MCF 10A (cell line): ENCODE results near the gene G0S2. TPM values are rescaled to one million over a fixed set of nuclear protein-coding genes. Genes with fewer than 3 reads are reported as not detected.

Experiments used
- BruUV-seq: library from RNA; stranded (reverse); fragments of 400-500 nt; replicated peaks from 2 replicates; lab custom pipeline; 2021; lab: Mats Ljungman, UMichigan
- CTCF ChIA-PET: fragments of 300-600 bp; sonication (Branson Sonifier 250); formaldehyde crosslinking; extraction: SDS; loops from one replicate; lab custom pipeline; 2021; ENCODE audit warnings: antibody characterized with exemption, inconsistent platforms; lab: Yijun Ruan, JAX
- POLR2A ChIA-PET: fragments of 300-600, 350-650 bp; sonication (Branson Sonifier 250); formaldehyde crosslinking; extraction: SDS; loops from one replicate; lab custom pipeline; 2020; ENCODE audit warnings: antibody characterized with exemption, inconsistent platforms; lab: Yijun Ruan, JAX
- DNase-seq: peaks from one replicate; pipeline ENCODE4 v3.0.0-alpha.2; 2018; ENCODE audit not compliant: unreplicated experiment
- H3K27ac Mint-ChIP-seq: one replicate; pipeline ENCODE4 v1.8.0; 2022; ENCODE audit warnings: mild to moderate bottlenecking, low read depth, mixed read lengths; ENCODE audit not compliant: unreplicated experiment
- H3K27me3 Mint-ChIP-seq: one replicate; pipeline ENCODE4 v1.8.0; 2022; ENCODE audit warnings: mixed read lengths; ENCODE audit not compliant: insufficient read depth, unreplicated experiment
- H3K36me3 Mint-ChIP-seq: one replicate; pipeline ENCODE4 v1.8.0; 2022; ENCODE audit warnings: mild to moderate bottlenecking, moderate library complexity, mixed read lengths; ENCODE audit not compliant: insufficient read depth, unreplicated experiment
- H3K4me1 Mint-ChIP-seq: one replicate; pipeline ENCODE4 v1.8.0; 2022; ENCODE audit warnings: mixed read lengths; ENCODE audit not compliant: insufficient read depth, unreplicated experiment
- H3K4me3 Mint-ChIP-seq: one replicate; pipeline ENCODE4 v1.8.0; 2022; ENCODE audit warnings: mild to moderate bottlenecking, moderate library complexity, mixed read lengths; ENCODE audit not compliant: unreplicated experiment
- H3K9me3 Mint-ChIP-seq: one replicate; pipeline ENCODE4 v1.8.0; 2022; ENCODE audit warnings: mixed read lengths; ENCODE audit not compliant: unreplicated experiment
- CTCF ChIP-seq: fragments of 200-600 bp; IDR thresholded peaks from one replicate; pipeline ENCODE4 v1.8.0; 2022; ENCODE audit warnings: antibody characterized with exemption, mild to moderate bottlenecking; ENCODE audit not compliant: unreplicated experiment
- intact Hi-C: fragments of 100-400 bp; cut with micrococcal nuclease; formaldehyde crosslinking; loops from 2 replicates; pipeline ENCODE4 v1.14.1; 2022
- total RNA-seq: library from RNA; stranded (reverse); gene quantifications from 2 replicates; pipeline ENCODE4 v1.2.3, GENCODE V29; 2022

G0S2 gene
- total RNA-seq, 1 experiment from 2014 or later: not detected

DNA sequence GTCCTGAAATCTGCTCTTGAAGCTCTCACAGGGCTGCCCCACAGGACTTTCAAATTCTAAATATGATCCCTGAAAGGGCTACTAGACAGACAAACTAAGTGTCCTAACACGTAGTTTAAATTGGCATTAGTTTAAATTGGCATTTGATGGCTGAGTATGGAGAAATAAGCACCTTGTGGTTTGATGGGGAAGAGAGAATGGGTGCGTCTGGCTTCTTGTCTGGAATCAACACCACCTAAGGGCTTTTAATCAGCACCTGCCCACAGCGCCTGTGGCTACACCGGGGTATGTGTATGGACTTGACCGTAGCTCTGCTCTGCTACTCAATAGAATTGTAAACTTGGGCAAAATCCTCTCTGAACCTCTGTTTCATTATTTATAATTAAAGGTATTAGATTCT is 17.3 kb upstream of the G0S2 start:
- Mint-ChIP-seq H3K4me3 (peak overlapping the region; percentile 41), H3K27ac (peak overlapping the region; percentile 99), H3K36me3 (peaks cover 6% of the 10 kb centered on the region), H3K4me1 (peaks cover 82% of the 10 kb centered on the region), H3K9me3 (no peaks in the 10 kb centered on the region), H3K27me3 (no peaks in the 10 kb centered on the region)
- DNase-seq: peak; percentile 82
- no peak for TF ChIP-seq CTCF
- ChIA-PET CTCF (interaction anchor here (0.6 to 21.0 kb wide), 17 partner anchors 8 to 100 kb away, joined by 3 to 564 read pairs (median 7); no protein-coding TSS in a partner anchor), POLR2A (interaction anchor here (0.6 to 18.4 kb wide), 20 partner anchors 6 to 1789 kb away, joined by 3 to 458 read pairs (median 6); partner anchors contain the start of genes G0S2, IRF6 and LAMB3)
- BruUV-seq: no TSS peak
- intact Hi-C loops: loop anchor here (2.0 to 10.0 kb wide), 2 partner anchors 15 to 253 kb away; no protein-coding TSS in a partner anchor

- Mint-ChIP-seq H3K4me3 (peak overlapping the region; percentile 4), H3K27me3 (no peaks in the 10 kb centered on the region), H3K9me3 (no peaks in the 10 kb centered on the region), H3K4me1 (peaks cover 66% of the 10 kb centered on the region), H3K36me3 (peaks cover 6% of the 10 kb centered on the region), H3K27ac (peak overlapping the region; percentile 99)
- CTCF ChIA-PET: interaction anchor here (1.4 to 5.2 kb wide), 4 partner anchors 10 to 60 kb away, joined by 4 to 36 read pairs (median 8); no protein-coding TSS in a partner anchor
- POLR2A ChIA-PET: interaction anchor here (1.0 to 18.4 kb wide), 6 partner anchors 8 to 229 kb away, joined by 4 to 458 read pairs (median 166); partner anchors contain the start of genes G0S2 and LAMB3
- BruUV-seq: no TSS peak
- peak; percentile 91 for DNase-seq
- TF ChIP-seq CTCF: no peak
- intact Hi-C loops: loop anchor here (10.0 kb wide), 1 partner anchor 255 kb away; no protein-coding TSS in a partner anchor
These were observed 15.3 kb upstream of the G0S2 start for GRCh38 chr1:209659909-209660308.

DNA sequence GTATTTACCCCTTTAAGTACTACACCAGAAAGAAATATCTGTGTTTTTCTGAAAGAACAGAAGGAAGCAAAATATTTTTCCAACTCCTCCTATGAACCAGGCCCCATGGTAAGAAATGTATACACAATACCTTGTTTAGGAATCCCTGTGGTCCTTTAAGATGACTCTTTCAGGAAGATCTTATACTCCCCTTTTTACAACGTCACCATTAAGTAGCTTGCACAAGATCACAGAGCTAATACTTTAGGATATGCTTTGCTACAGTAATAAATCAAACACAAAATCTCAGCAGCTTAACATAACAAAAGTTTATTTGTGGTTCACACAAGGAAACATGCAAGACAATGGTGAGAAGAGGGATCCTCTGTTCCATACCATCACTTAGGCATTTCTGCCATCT is 14.1 kb upstream of the G0S2 start:
- ChIA-PET POLR2A (interaction anchor here (0.6 to 18.4 kb wide), 6 partner anchors 9 to 342 kb away, joined by 3 to 458 read pairs (median 106); partner anchors contain the start of genes G0S2 and LAMB3), CTCF (interaction anchor here (0.6 to 5.2 kb wide), 15 partner anchors 8 to 436 kb away, joined by 3 to 36 read pairs (median 4); partner anchors contain the start of genes G0S2 and LAMB3)
- Mint-ChIP-seq H3K36me3 (peaks cover 6% of the 10 kb centered on the region), H3K9me3 (no peaks in the 10 kb centered on the region), H3K27me3 (no peaks in the 10 kb centered on the region), H3K4me1 (peaks cover 55% of the 10 kb centered on the region), H3K27ac (peak overlapping the region; percentile 99), H3K4me3 (no peak overlapping the region)
- no peak for DNase-seq
- intact Hi-C loops: no loop called here
- no peak for TF ChIP-seq CTCF
- BruUV-seq: no TSS peak

DNA sequence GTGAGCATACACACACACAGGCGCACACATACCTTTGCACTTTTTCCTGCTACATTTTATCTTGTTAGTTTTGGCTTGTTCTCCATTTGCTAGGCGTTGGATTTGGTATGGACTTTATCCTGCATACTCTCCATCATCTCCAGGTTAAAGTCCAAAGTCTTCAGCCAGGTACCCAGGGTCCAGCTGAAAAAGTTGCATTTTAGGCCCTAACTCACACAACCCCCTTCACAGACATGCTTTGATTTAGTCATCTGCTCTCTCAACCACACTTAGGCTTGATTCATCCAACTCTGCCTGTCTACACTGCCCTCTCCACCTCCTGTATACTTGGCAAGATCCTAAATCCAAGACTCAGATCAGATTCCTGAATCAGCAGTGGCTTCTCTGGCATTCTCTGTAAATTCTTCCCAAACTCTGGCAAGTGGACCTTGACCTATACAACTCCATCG is 12.3 kb upstream of the G0S2 start:
- ChIA-PET CTCF (interaction anchor here (1.5 to 2.8 kb wide), 3 partner anchors 9 to 20 kb away, joined by 3 to 9 read pairs (median 8); no protein-coding TSS in a partner anchor), POLR2A (interaction anchor here (1.5 to 18.4 kb wide), 3 partner anchors 11 to 43 kb away, joined by 5 to 458 read pairs (median 207); partner anchors contain the start of gene LAMB3)
- Mint-ChIP-seq H3K36me3 (no peaks in the 10 kb centered on the region), H3K27me3 (no peaks in the 10 kb centered on the region), H3K4me3 (no peak overlapping the region), H3K27ac (peak overlapping the region; percentile 8), H3K9me3 (no peaks in the 10 kb centered on the region), H3K4me1 (peaks cover 36% of the 10 kb centered on the region)
- intact Hi-C loops: no loop called here
- BruUV-seq: no TSS peak
- TF ChIP-seq CTCF: no peak
- DNase-seq: no peak
